HG02610 (cell line): ENCODE data around the gene RCVRN.
"Not testable (repeated sequence)": the region's sequence is repeated elsewhere in the genome, so short reads cannot be mapped to it uniquely, and the experiment has no call there.

Source experiments
- ATAC-seq: cut with Tn5 transposase; IDR thresholded peaks from one replicate; pipeline ENCODE4 v1.9.1; 2021; ENCODE audit warnings: mild to moderate bottlenecking, moderate library complexity; ENCODE audit not compliant: unreplicated experiment

Gene RCVRN

DNA sequence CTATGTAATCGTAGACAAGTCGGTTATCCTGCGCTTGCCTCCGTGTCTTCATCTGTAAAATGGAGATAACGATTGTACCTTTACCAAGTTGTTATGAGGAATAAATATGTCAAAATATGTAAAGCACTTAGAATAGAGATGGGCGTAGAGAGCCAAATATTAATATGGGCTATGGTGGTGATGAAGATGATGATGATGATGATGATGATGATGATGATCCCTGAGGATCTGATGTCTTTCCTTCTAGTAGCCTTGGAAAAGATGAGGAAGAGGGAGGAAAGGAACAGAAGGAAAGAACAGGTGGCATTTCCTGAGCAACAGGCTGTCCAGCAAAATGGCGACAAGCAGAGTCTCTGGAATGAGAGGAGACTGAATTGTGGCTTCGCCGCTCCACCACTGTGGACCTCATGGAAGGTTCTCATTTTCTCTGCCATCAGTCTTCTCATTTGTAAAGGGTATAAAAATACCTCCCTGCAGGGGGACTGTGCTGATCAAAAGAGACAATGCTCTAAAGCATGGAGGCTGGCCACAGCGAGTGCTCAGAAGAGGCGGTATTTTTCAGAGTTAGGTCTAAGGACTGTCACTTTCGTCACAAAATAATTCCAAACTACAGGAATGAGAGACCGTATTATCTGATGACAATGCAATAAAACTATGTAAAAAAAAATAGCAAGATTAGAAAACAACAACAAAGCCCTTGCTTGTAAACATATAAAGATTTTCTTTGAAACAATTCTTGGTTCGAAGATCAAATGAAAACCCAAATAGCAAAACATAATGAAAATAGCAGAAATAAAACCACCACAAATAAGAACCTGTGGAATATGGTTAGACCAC lies 17.2 kb upstream of the RCVRN start:
- ATAC-seq: no peak

DNA sequence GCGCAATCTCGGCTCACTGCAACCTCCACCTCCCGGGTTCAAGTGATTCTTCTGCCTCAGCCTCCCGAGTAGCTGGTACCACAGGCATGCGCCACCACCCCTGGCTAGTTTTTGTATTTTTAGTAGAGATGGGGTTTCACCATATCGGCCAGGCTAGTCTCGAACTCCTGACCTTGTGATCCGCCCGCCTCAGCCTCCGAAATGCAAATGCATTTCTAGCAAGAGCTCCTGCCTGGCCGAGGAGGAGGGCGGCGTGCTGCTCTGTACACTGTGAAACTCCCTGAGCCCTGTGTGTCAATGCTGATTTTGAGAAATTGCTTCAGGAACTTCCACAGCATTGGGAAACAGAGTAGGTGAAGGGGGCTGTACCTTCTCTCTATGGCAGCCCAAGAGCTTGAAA lies 16.1 kb upstream of the RCVRN start:
- not testable (repeated sequence) for ATAC-seq

DNA sequence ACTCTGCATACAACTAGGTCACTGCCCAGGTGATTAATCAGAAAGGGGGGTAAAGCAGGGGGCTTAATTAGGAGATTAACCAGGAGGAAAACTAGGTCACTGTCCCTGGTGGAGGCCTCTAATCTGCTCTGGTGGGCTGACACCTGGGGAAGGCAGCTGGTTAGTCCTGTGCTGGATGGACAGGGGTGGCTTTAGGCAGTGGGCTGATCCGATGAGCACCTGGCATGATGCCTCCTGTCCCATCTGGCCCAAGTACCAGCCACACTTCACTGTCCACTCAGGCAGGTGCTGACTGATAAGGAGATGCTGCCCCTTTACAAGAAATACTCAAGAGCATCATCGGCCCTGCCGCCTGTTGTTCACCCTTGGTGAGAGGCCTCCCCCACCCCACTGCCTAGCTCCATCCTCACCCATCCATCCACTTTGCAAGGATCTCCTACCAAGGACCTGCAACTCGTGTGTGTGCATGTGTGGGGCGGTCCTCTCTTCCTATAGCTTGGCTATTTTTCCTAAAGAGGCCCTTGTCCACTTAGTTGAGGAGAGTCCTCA lies 13.8 kb upstream of the RCVRN start:
- ATAC-seq: no peak

DNA sequence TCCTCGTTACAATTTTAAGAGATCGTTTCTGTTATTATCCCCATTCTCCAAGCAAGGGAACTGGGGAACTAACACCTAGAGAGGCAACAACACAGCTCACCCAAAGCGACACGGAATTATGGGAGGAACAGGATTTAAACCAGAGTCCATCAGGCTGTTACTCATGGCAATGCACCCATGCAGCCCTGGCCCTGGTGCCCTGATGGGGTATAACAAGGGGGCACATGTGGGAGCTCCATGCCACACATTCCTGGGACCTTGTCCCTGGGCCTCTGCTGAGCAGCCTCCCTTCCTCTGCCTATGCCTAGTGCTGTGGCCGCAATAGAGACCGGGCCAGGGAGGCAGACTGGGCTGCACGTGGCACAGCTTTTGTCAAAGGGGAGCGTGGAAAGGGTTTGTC lies 13.3 kb upstream of the RCVRN start:
- ATAC-seq: no peak

DNA sequence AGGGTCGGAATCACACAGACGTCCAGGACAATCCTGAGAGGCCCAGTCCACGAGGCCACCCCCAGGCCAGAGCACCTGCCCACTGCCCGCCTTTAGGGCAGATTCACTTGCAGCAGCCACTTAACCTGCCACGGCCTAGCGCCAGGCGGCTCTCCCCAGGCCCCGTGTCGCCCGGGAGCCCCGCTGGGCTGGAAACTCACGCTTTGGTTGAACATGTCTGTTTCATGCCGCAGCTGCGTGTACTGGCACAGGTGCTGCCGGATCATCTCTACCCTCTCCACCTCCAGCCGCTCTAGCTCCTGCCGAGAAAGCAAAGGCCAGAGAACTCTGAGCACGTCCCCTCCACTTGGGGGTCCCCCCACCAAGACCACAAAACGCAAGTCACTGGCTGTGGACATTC lies 12.7 kb upstream of the RCVRN start:
- ATAC-seq: no peak

DNA sequence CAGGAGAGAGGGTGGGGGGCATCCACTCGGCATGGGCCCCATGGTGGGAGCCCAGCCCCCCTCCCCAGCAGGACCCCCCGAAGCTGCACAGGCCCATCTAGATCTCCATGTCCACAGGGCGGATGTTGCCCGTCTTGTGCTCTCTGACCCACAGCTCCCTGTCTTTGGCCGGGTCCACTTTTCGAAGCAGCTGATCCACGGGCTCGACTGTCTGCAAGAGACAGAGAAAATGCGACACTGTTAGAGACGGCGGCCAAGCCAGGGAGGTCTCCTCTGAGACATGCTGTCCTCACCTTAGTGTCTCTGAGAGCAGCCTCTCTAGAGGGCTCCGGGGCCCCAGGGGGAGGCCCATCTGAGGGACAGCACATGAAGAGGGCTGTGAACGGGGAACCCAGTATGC lies 12.1 kb upstream of the RCVRN start:
- ATAC-seq: no peak

DNA sequence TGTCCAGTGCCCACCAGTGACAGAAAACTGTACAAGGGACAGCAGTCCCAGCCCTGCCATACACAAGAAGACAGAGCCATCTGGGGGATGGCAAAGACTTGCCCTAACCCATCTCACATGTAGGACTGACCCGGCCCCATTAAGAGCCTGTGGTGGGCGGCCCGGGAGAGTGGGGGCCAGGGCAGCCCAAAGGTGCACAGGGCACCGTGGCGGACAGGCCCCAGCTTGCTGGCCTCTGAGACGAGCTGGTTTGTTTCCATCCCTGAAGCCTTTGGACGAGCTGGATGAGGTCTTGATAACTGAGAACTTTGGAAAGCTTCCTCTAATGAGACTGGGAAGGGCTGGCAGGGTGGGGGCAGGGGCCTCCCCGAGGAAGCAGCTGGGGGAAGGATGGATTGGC lies 11.0 kb upstream of the RCVRN start:
- ATAC-seq: no peak

DNA sequence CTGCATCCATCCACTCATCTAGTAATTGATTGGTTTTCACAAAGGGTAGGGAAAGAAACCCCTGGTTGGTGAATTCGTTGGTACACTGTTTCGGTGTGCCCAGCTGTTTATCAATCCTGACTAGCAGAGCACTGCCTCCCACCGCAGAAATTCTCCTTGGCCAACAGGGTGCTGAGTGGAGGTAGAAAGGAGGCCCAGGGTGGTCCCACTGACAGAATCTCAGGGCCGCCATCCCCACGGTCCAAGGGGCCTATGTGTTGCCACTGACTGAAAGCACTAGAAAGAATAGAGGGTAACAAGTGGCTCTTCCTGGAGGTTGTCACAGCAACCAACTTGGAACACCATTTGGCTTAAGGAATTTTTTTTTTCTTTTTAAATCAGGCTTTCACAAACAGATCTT lies 8.4 kb upstream of the RCVRN start:
- ATAC-seq: no peak

DNA sequence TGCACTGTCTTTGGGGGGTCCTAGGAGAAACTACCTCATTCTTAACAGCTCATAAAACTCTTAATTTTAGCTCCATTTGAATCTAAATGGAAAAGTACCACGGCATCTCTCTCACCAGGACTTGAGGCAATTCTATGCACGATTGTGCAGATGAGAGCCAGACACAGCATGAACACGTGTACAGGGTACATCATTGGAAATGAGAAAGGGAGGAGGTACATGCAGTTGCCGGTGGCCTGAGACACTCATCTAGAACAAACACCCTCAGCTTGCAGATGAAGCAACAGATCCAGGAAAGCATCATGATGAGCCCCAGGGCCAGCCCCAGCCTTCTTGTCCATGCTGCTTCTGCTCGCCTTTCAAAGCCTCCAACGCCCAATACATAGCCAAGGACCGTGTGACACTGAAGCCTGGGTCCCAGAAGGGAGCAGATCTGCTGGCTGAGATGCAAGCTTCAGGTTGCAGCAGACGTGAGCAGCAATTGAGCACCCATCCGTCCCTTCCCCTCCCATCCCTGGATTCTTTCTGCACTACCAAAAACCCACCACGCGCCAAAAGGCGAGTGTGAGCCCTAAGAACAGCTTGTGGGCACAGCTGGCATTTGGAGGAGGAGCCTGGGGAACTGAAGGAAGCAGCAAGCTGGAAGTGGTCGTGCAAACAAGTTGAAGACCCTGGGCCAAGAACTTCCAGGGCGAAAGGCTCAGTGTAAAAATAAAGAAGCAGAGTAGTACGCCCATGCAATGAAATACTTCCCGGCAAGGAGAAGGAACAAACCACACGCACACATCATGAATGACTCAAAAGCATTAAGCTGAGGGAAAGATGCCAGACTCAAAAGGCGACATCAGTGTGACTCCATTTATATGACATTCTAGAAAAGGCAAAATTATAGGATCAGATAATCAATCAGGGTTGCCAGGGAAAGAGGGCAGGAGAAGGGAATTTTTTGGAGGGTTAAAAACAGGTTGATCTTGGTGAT lies 7.3 kb upstream of the RCVRN start:
- ATAC-seq: no peak

DNA sequence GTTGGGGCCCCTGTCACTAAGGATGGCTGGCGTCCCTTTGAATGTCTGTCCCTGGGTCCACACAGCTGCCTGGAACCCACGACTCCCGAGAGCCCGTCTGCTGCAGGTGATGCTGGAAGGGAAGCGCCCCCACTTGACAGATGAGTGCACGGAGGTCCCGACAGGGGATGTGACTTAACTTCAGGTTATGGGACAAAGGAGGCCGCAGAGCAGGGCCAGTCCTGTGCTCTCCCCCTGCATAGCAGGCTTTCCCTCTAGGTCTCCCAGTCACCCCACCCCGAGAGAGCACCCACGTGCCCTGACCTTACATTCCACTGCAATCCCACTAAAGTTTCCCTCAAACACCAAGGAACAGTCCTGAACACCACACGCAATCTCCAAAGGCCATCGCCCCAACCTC lies 6.0 kb upstream of the RCVRN start:
- no peak for ATAC-seq

DNA sequence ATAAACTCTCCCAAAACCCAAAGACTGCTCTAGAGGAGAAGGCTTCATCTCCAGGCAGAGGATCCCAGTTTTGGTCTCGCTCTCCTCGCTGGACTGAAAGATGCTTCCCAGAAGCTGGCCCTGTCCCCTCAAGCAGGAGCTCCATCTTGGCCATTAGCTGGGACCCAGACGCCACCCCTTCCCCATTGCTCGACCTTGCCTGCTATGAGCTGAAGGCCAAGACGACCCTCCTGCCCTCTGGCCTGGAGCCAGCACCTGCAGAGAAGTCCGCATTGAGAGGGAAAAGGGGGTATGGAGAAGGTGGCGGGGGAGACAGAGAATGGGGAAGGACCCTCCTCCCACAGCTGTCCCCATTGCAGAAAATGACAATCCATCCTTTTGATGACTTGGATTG lies 3.6 kb upstream of the RCVRN start:
- ATAC-seq: no peak

DNA sequence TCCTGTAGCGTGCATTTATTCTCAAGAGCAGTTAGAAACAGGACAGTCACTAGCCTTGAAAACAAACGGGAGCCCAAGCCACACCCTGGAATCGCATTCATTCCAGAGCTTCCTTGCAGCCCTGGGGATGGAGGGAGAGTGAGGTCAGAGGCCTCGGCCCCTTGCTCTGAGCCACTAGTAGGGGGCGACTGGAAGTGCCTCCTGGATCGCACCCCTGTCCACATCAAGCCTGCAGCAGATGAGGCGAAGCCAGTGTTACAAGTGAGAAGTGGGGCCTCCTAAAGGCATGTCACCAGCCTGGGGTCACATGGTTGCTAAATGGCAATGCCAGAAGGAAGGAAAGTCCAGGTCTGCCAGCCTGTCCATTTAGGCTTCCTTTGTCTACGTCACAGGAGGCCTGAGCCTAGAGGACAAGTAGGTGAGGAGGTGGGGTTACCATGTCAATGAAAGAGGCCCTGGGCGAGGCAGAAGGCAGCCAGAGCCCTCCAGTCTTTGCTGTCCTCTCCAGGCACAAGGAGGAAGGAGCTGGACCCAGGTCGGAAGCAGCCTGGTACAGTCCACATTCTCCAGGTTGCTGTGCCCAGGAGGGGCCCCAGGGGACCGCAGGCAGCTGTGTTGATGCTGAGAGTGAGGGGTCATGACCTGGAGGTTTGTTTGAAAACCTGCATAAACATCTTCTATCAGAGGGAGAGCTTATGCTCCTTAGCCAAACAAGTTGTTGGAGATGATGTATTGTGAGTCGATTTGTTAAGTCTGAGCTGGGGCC lies 3.0 kb upstream of the RCVRN start:
- no peak for ATAC-seq

DNA sequence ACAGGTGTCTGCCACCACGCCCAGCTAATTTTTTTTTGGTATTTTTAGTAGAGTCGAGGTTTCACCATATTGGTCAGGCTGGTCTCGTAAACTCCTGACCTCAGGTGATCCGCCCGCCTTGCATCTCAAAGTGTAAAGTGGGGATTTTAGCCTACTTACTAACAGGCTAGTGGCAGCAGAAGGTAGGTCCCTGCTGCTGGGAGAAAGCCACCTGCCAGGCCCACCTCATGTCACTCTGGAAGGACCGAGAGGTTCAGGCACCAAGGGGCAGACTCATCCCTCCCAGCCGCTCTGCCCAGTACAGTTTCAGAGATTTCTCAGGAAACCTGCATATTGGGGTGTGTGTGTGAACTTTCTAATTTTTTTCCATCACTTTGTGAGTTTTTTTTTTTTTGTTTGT lies 2.1 kb upstream of the RCVRN start:
- ATAC-seq: no peak

DNA sequence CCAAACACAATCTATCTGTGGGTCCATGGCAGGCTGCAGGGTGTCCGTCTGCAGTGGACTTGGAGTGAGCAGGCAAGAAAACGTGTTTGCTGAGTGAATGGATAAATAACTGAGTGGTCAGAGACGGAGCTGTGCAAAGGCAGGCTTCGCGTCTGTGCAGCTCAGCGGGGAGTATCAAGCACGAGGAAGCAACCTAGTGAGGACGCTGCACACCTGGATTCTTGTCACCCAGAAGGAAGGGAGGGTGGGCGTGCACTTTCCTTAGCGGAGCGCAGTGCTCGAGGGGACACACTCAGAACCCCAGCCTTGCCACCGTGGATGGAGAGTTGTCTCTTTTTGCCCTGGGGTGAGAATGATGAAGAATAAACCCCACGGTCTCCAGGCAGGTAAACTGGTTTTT lies 1.5 kb upstream of the RCVRN start:
- no peak for ATAC-seq

DNA sequence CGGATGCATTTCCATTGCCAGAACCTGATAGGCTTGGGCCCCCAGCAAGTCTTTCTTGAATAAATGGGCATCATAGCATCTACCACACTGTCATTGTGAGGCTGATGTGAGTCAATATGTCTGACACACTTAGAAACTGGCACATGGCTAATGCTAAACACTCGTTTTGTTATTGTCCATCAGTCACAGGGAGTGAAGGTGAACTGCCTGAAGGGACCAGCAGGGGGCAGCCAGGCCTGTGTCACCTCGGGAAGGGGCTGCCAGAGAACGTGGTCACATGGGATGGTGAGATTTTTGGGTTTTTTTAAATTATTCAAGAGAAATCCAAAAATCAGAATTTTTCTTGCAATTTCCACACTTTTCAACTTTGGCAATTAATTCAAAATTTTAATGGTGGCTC lies 831 bp upstream of the RCVRN start:
- ATAC-seq: no peak

DNA sequence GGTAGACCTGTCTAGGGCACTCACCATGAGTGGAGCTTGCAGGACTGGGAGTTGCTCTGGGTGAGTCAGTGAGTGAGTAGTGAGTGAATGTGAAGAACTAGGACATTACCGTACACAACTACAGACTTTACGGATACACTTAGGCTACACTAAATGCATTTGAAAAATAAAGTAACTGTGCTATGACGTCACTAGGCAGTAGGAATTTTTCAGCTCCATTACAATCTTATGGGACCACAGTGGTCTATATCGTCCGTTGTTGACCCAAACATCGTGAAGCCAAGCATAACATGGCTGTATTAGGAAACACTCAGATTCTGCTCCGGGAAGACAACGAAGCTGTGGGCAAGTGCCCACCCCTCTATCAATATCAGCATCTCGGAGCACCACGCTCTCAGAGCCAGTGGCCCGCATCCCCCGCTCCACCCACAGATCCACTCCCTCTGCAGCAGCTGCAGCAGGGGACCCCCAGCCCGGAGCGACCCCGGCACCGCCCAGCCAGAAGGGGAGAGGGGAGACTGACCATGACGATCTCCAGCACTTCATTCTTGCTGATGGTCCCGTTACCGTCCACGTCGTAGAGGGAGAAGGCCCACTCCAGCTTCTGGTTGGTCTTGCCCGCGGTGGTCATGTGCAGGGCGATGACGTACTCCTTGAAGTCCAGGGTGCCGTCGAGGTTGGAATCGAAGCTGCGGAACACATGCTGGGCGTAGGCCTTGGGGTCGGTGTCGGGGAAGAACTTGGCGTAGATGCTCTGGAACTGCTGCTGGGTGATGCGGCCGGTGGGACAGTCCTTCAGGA lies 594 bp downstream of the RCVRN start:
- no peak for ATAC-seq

DNA sequence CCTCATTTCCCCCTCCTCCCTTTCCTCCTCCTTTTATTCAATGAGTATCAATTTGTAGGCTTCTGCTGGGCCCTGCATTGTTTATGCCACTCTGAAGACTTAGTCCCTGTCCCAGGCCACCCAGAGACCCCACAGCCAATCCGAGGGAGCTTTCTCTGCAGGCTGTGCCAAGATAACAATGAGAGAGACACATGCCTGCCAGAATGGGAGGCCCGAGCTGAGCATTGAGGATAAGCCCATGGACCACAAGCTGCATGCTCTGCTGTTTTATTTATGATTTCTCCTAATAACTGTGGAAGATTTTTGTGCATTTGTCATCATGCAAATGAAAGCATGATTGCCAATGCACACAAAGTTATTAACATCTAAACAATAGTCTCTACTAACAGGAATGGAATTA lies 3.0 kb downstream of the RCVRN start:
- ATAC-seq: no peak

DNA sequence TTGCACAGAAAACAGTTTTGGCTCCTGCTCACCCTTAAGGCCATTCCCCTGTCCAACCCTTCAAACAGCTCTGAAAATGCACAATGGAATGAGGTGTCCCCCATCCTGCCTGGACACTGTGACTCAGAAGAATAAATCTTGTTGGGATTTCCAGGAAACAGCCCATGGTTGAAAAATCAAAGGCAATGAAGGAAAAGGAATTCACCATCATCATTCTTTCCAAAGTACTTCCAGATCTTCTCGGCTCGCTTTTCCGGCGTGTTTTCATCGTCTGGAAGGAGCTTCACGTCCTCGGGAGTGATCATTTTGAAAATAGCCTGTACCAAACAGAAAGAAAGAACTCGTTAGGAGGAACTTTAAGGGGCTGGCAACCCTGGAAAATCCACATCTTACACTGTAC lies 4.3 kb downstream of the RCVRN start:
- no peak for ATAC-seq

DNA sequence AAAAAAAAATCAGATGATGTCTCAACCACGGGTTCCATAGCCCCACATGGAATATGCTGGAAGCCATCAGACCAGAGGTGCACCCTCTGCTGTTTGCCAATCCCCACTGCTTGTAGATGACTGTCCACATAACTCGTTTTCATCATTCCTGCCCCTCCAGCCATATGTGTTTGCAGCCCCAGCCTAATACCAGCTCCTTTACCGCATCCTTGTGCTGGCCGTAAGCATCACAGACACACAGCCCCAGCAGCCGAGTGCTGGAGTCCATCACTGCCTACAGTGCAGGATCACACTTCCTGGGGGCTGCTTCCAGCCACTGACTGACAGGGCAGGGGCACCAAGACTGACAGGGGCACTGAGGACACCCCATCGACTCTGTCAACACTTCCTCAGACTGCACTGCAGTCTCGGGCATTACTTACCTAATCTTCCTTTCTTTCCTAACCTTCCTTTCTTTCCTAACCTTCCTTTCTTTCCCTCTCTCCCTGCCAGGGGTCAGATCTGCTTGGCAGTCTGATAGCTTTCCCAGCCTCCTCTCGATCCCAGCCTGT lies 5.0 kb downstream of the RCVRN start:
- no peak for ATAC-seq
